ENCODE data around the gene ZC3H12D. TPM values are rescaled to one million over a fixed set of nuclear protein-coding genes. Genes with fewer than 3 reads are reported as not detected.

The ZC3H12D gene
- total and polyA plus RNA-seq, 2 donors (not counting 1 experiment from before 2014, with no cell fraction given): 63.1 to 190 TPM

DNA sequence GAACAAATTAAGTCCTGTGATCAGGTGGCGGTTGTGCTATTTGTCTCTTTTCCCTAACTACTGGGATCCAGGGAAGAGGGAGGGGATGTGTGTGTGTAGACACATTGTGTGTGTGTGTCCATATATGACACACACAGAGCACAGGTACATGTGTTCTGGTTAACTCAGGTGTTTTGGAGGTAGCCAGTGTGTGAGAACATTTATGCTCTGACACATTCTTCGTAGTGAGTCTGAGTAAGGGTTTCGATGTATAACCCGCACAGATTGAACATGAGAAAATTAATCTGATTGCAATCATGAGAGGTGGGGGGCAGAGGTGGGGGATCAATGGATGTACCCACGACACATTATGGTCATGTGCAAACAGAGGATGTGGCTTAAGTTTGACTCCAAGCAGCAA lies 12.6 kb downstream of the ZC3H12D start:
- intact Hi-C loops (cut with micrococcal nuclease): loop anchor here (5.0 kb wide), 1 partner anchor 710 kb away; no protein-coding TSS in a partner anchor
- POLR2A ChIA-PET: interaction anchor here (0.5 to 3.3 kb wide), 6 partner anchors 11 to 1903 kb away, joined by 3 to 23 read pairs (median 8); partner anchors contain the start of gene TAB2
- Mint-ChIP-seq H3K4me3 (peak overlapping the region; percentile 89), H3K4me1 (peaks cover 87% of the 10 kb centered on the region), H3K9me3 (ENCODE audit: insufficient read depth) (no peaks in the 10 kb centered on the region), H3K27ac (peak overlapping the region; percentile 94), H3K27me3 (no peaks in the 10 kb centered on the region)
- Histone ChIP-seq H3K9ac (ENCODE audit: low read length) (peak overlapping the region; percentile 48), H3K27ac (ENCODE audit: low read length in 2 of 2) (peak overlapping the region; percentile 67 to 84), H3K4me1 (ENCODE audit: control insufficient read depth in 2 of 2, insufficient read depth in 2 of 2, low read length in 2 of 2) (peaks cover 93 to 100% of the 10 kb centered on the region in 2 donors), H3K27me3 (replicated peaks in 1 of 4; ENCODE audit: control extremely low read depth in 1 of 4, control insufficient read depth in 3 of 4, insufficient read depth in 4 of 4, low read length in 3 of 4) (no peaks in the 10 kb centered on the region), H3K36me3 (replicated peaks in 1 of 2; ENCODE audit: control extremely low read depth in 1 of 2, control insufficient read depth in 1 of 2, extremely low read depth in 1 of 2, insufficient read depth in 2 of 2, low read length in 1 of 2) (peaks cover 4 to 64% of the 10 kb centered on the region in 2 experiments), H2AFZ (ENCODE audit: insufficient read depth, low read depth, low read length, poor library complexity, severe bottlenecking) (no peak overlapping the region), H3K9me3 (ENCODE audit: control extremely low read depth in 1 of 3, control insufficient read depth in 2 of 3, insufficient read depth in 1 of 3, low read length in 2 of 3) (peaks cover 0 to 5% (median 0%) of the 10 kb centered on the region in 3 donors), H3K79me2 (ENCODE audit: control insufficient read depth, insufficient read depth, low read length) (peaks cover 96% of the 10 kb centered on the region), H4K20me1 (ENCODE audit: control insufficient read depth, insufficient read depth, low read length, poor library complexity, severe bottlenecking) (peaks cover 10% of the 10 kb centered on the region), H3K4me3 (ENCODE audit: control extremely low read depth in 1 of 5, extremely low read depth in 1 of 5, insufficient read depth in 1 of 5, low read depth in 2 of 5, low read length in 4 of 5) (peak overlapping the region in 1 of 5 experiments; percentile 55), H3K4me2 (replicated peaks; ENCODE audit: low read depth, low read length, poor library complexity, severe bottlenecking) (peak overlapping the region; percentile 74)
- ATAC-seq (ENCODE audit: low read depth) (no peak), DNase-seq (no peak)
- no peak for TF ChIP-seq EZH2 (IDR thresholded peaks at IDR 0.05; ENCODE audit: borderline replicate concordance, insufficient read depth, low read depth, low read length, poor library complexity, severe bottlenecking)
- TF ChIP-seq, protein P1, sequence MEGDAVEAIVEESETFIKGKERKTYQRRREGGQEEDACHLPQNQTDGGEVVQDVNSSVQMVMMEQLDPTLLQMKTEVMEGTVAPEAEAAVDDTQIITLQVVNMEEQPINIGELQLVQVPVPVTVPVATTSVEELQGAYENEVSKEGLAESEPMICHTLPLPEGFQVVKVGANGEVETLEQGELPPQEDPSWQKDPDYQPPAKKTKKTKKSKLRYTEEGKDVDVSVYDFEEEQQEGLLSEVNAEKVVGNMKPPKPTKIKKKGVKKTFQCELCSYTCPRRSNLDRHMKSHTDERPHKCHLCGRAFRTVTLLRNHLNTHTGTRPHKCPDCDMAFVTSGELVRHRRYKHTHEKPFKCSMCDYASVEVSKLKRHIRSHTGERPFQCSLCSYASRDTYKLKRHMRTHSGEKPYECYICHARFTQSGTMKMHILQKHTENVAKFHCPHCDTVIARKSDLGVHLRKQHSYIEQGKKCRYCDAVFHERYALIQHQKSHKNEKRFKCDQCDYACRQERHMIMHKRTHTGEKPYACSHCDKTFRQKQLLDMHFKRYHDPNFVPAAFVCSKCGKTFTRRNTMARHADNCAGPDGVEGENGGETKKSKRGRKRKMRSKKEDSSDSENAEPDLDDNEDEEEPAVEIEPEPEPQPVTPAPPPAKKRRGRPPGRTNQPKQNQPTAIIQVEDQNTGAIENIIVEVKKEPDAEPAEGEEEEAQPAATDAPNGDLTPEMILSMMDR (IDR thresholded peaks at IDR 0.05): no peak
- WGBS (ENCODE audit: insufficient coverage): 77% methylated on average over 3 of the region's 5 CpGs
- CTCF ChIA-PET: interaction anchor here (0.6 to 5.9 kb wide), 9 partner anchors 13 to 236 kb away, joined by 3 to 60 read pairs (median 5); partner anchors contain the start of gene ZC3H12D

DNA sequence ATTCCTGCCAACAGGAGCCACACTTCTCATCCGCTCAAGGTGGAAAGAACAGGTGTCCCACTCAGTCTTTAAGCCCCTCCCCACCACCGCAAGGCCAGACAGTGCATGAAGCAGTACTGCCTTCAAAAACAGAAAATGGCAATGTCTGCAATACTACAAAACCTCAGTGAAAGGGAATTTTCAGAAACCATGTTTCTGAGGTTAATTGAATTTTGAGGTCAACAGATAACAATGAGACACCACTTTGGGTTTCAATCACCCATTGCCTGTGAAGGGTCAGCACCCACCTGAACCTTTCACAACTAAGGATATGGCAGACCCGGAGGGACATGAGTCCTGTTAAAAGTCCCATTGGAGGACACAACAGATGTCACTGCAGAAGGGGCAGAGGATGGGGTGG lies 13.0 kb downstream of the ZC3H12D start:
- Mint-ChIP-seq H3K4me1 (peaks cover 87% of the 10 kb centered on the region), H3K4me3 (peak overlapping the region; percentile 89), H3K27ac (peak overlapping the region; percentile 94), H3K27me3 (no peaks in the 10 kb centered on the region), H3K9me3 (ENCODE audit: insufficient read depth) (no peaks in the 10 kb centered on the region)
- H3K4me2 ChIP-seq (replicated peaks; ENCODE audit: low read depth, low read length, poor library complexity, severe bottlenecking): peak overlapping the region; percentile 74
- intact Hi-C loops (cut with micrococcal nuclease): loop anchor here (5.0 kb wide), 1 partner anchor 710 kb away; no protein-coding TSS in a partner anchor
- peaks cover 0 to 5% (median 0%) of the 10 kb centered on the region in 3 donors for H3K9me3 ChIP-seq (ENCODE audit: control extremely low read depth in 1 of 3, control insufficient read depth in 2 of 3, insufficient read depth in 1 of 3, low read length in 2 of 3)
- WGBS (ENCODE audit: insufficient coverage): 60% methylated on average over 1 of the region's 3 CpGs
- peaks cover 93 to 100% of the 10 kb centered on the region in 2 donors for H3K4me1 ChIP-seq (ENCODE audit: control insufficient read depth in 2 of 2, insufficient read depth in 2 of 2, low read length in 2 of 2)
- H3K27ac ChIP-seq (ENCODE audit: low read length in 2 of 2): peak overlapping the region; percentile 67 to 84
- ChIA-PET POLR2A (interaction anchor here (0.5 to 3.3 kb wide), 4 partner anchors 11 to 279 kb away, joined by 3 to 23 read pairs (median 8); partner anchors contain the start of gene TAB2), CTCF (interaction anchor here (0.6 to 2.9 kb wide), 2 partner anchors 24 to 45 kb away, joined by 3 to 15 read pairs; no protein-coding TSS in a partner anchor)
- H3K79me2 ChIP-seq (ENCODE audit: control insufficient read depth, insufficient read depth, low read length): peaks cover 96% of the 10 kb centered on the region
- peaks cover 7% of the 10 kb centered on the region for H4K20me1 ChIP-seq (ENCODE audit: control insufficient read depth, insufficient read depth, low read length, poor library complexity, severe bottlenecking)
- DNase-seq (peak; percentile 59), ATAC-seq (ENCODE audit: low read depth) (no peak)
- no peaks in the 10 kb centered on the region for H3K27me3 ChIP-seq (replicated peaks in 1 of 4; ENCODE audit: control extremely low read depth in 1 of 4, control insufficient read depth in 3 of 4, insufficient read depth in 4 of 4, low read length in 3 of 4)
- no peak for TF ChIP-seq EZH2 (IDR thresholded peaks at IDR 0.05; ENCODE audit: borderline replicate concordance, insufficient read depth, low read depth, low read length, poor library complexity, severe bottlenecking)
- TF ChIP-seq, protein P1 (IDR thresholded peaks at IDR 0.05): no peak
- peaks cover 4 to 60% of the 10 kb centered on the region in 2 experiments for H3K36me3 ChIP-seq (replicated peaks in 1 of 2; ENCODE audit: control extremely low read depth in 1 of 2, control insufficient read depth in 1 of 2, extremely low read depth in 1 of 2, insufficient read depth in 2 of 2, low read length in 1 of 2)
- peak overlapping the region in 1 of 5 experiments; percentile 18 for H3K4me3 ChIP-seq (ENCODE audit: control extremely low read depth in 1 of 5, extremely low read depth in 1 of 5, insufficient read depth in 1 of 5, low read depth in 2 of 5, low read length in 4 of 5)
- H3K9ac ChIP-seq (ENCODE audit: low read length): peak overlapping the region; percentile 48
- H2AFZ ChIP-seq (ENCODE audit: insufficient read depth, low read depth, low read length, poor library complexity, severe bottlenecking): no peak overlapping the region

Measured in B cell (primary cell).